ENCODE results near the gene PLCH1.

Gene PLCH1

DNA sequence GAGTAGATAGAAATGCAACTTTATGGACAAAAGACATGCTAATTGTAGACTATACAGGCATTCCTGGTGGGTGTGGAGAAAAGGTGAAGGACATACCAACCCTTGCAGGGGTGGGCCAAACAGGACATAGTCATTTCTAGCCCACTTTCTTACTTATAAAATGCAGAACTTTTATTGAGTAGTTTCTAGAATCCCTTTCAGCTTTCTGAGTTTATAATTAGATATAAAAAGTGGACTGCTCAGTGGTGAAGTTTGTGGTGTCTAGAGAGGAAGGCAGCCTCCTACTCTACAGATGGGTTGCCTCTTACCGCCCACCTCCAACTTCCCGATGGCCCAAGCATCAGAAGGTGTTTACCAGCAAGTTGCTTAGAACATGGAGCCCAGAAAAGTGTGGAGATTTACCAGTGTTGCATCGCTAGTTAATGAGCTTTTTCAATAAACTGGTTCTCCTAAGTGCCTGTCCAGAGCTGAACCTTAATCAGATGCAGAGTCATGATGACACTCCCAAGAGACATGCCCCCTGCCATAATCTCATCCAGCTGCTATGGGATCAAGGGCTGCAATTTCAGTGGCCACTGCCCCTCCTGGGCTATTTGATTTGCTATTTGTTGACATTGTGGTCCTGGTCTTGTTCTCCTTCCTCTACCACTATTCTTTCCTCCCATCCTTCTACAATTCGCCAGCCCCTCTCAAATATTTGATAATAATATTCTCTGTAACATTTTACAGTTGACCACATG, 373.9 kb downstream of the PLCH1 start:
- H3K36me3 ChIP-seq (ENCODE audit: insufficient read depth, low read length): no peaks in the 10 kb centered on the region
- peak overlapping the region; percentile 42; the same call in 1 of the 2 replicates for H3K27ac ChIP-seq (ENCODE audit: low read depth, low read length)
- 92% methylated on average over 4 of the region's 4 CpGs for WGBS
- H3K9me3 ChIP-seq (ENCODE audit: insufficient read depth, low read depth, low read length): no peaks in the 10 kb centered on the region
- peaks cover 49% of the 10 kb centered on the region for H3K4me1 ChIP-seq (ENCODE audit: insufficient read depth, low read length)
- no peak overlapping the region for H3K4me3 ChIP-seq (ENCODE audit: low read length)
- no peak overlapping the region for H3K9ac ChIP-seq (ENCODE audit: low read depth, low read length)
- H3K27me3 ChIP-seq (ENCODE audit: insufficient read depth, low read length): no peaks in the 10 kb centered on the region

DNA sequence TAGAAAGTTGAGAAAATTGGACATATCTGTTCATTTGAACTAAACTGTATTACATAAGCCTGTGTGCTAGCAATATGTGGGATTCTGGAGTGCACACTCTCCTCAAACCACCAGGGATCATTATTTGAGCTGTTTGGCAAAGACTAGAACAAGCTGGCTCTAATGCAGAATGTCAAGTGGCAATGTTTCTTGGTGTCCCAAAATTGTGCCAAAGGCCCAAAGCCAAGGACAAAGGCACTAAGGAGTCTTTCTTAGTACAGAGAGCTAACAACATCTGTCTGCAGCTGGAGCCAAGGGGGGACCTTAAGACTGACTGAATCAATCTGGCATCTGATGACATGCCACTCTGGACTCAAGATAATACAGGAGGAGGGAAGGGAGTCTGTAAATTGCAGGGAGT, 374.7 kb downstream of the PLCH1 start:
- Histone ChIP-seq H3K36me3 (ENCODE audit: insufficient read depth, low read length) (no peaks in the 10 kb centered on the region), H3K9ac (ENCODE audit: low read depth, low read length) (no peak overlapping the region), H3K4me1 (ENCODE audit: insufficient read depth, low read length) (peaks cover 52% of the 10 kb centered on the region), H3K4me3 (ENCODE audit: low read length) (no peak overlapping the region), H3K27ac (ENCODE audit: low read depth, low read length) (peak overlapping the region; percentile 42), H3K27me3 (ENCODE audit: insufficient read depth, low read length) (no peaks in the 10 kb centered on the region), H3K9me3 (ENCODE audit: insufficient read depth, low read depth, low read length) (peaks cover 6% of the 10 kb centered on the region)

DNA sequence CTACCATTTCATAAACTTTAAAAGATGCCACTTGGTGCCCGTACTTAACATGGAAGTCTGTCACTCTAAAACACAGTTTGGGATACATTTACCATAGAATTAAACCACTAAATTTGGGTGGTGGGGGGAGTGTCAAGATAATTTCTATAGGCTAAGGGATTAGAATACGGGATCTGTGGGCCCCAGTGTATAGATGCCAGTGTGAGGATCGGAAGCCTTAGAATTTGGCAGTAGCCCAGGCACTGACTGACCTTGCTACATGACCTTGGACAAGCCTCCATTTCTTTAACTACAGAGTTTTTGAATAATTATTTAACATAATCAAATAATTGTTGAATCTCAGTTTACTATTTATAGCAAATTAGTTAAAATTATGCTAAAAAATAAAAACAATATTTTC, 375.1 kb downstream of the PLCH1 start:
- peaks cover 56% of the 10 kb centered on the region for H3K4me1 ChIP-seq (ENCODE audit: insufficient read depth, low read length)
- H3K27me3 ChIP-seq (ENCODE audit: insufficient read depth, low read length): no peaks in the 10 kb centered on the region
- peak overlapping the region; percentile 11; the same call in 1 of the 2 replicates for H3K4me3 ChIP-seq (ENCODE audit: low read length)
- H3K9me3 ChIP-seq (ENCODE audit: insufficient read depth, low read depth, low read length): peaks cover 6% of the 10 kb centered on the region
- H3K9ac ChIP-seq (ENCODE audit: low read depth, low read length): no peak overlapping the region
- no peaks in the 10 kb centered on the region for H3K36me3 ChIP-seq (ENCODE audit: insufficient read depth, low read length)
- H3K27ac ChIP-seq (ENCODE audit: low read depth, low read length): peak overlapping the region; percentile 94; the same call in 1 of the 2 replicates
- WGBS: 51% methylated on average over 3 of the region's 3 CpGs

DNA sequence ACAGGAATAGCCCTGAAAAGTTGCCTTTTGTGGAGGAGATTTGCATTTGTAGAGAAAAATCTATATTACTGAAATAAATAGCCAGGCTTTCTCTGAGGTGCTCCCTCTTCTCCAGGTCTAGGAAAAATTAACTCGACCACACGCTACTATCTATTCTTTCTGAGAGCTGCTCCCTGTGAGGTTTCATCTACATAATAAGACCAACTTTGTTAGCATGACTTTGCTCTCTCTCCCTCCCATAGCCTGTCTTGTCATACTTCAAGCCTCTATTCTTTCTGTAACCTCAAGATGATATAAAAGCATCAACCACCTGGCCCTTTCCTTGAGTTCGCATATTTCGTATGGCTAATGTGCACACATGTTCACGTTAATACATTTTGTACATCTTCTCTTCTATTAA, 375.6 kb downstream of the PLCH1 start:
- 26% methylated on average over 5 of the region's 5 CpGs for WGBS
- peaks cover 61% of the 10 kb centered on the region for H3K4me1 ChIP-seq (ENCODE audit: insufficient read depth, low read length)
- H3K36me3 ChIP-seq (ENCODE audit: insufficient read depth, low read length): no peaks in the 10 kb centered on the region
- peak overlapping the region; percentile 11; the same call in 1 of the 2 replicates for H3K4me3 ChIP-seq (ENCODE audit: low read length)
- H3K9me3 ChIP-seq (ENCODE audit: insufficient read depth, low read depth, low read length): peaks cover 6% of the 10 kb centered on the region
- no peaks in the 10 kb centered on the region for H3K27me3 ChIP-seq (ENCODE audit: insufficient read depth, low read length)
- 0 out of 2 replicates have a peak overlapping the region, but pooled peaks have one; percentile 27 for H3K9ac ChIP-seq (ENCODE audit: low read depth, low read length)
- H3K27ac ChIP-seq (ENCODE audit: low read depth, low read length): peak overlapping the region; percentile 94; the same call in 1 of the 2 replicates

DNA sequence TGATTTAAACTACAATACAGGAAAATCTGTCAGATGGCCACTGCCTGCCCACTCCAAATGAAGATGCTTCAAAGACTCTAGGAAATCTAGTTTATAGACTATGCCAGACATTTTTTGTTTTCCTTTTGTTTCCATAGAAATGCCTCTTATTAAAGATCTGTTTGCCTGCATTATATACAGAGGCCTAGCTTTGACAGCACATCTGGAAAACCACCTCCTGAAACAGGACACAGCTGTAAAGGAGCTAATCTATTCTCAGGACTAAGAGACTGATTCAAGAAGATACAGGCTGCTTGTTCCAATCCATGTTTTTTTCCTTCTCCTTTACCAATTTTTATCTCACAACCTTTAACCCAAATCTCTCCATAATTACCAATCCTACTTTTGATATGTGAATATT, 376.1 kb downstream of the PLCH1 start:
- Histone ChIP-seq H3K9ac (ENCODE audit: low read depth, low read length) (0 out of 2 replicates have a peak overlapping the region, but pooled peaks have one; percentile 27), H3K4me1 (ENCODE audit: insufficient read depth, low read length) (peaks cover 66% of the 10 kb centered on the region), H3K27ac (ENCODE audit: low read depth, low read length) (peak overlapping the region; percentile 94), H3K36me3 (ENCODE audit: insufficient read depth, low read length) (no peaks in the 10 kb centered on the region), H3K4me3 (ENCODE audit: low read length) (no peak overlapping the region), H3K9me3 (ENCODE audit: insufficient read depth, low read depth, low read length) (peaks cover 6% of the 10 kb centered on the region), H3K27me3 (ENCODE audit: insufficient read depth, low read length) (no peaks in the 10 kb centered on the region)

DNA sequence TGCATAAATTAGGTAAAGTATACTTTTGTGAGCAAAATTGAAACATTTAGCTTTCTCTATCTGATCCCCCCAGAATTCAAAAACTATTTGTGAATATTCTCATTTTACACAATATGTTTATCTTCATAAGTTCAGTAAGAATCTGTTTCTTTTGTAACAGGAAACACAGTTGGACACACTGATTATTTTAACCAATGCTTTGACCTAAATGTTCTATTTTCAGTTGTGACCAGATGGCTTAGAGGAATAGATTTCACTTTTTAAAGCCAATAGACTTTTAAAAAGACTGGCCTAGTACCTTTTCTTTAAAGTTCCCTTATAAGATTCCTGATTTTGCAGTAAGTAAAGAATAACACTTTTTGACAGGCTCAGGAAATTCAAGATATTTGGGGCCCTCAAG, 377.4 kb downstream of the PLCH1 start:
- Histone ChIP-seq H3K4me1 (ENCODE audit: insufficient read depth, low read length) (peaks cover 68% of the 10 kb centered on the region), H3K36me3 (ENCODE audit: insufficient read depth, low read length) (no peaks in the 10 kb centered on the region), H3K4me3 (ENCODE audit: low read length) (no peak overlapping the region), H3K27me3 (ENCODE audit: insufficient read depth, low read length) (no peaks in the 10 kb centered on the region), H3K9ac (ENCODE audit: low read depth, low read length) (no peak overlapping the region; the same call in 1 of the 2 replicates), H3K27ac (ENCODE audit: low read depth, low read length) (peak overlapping the region; percentile 94; the same call in 1 of the 2 replicates), H3K9me3 (ENCODE audit: insufficient read depth, low read depth, low read length) (peaks cover 6% of the 10 kb centered on the region)

DNA sequence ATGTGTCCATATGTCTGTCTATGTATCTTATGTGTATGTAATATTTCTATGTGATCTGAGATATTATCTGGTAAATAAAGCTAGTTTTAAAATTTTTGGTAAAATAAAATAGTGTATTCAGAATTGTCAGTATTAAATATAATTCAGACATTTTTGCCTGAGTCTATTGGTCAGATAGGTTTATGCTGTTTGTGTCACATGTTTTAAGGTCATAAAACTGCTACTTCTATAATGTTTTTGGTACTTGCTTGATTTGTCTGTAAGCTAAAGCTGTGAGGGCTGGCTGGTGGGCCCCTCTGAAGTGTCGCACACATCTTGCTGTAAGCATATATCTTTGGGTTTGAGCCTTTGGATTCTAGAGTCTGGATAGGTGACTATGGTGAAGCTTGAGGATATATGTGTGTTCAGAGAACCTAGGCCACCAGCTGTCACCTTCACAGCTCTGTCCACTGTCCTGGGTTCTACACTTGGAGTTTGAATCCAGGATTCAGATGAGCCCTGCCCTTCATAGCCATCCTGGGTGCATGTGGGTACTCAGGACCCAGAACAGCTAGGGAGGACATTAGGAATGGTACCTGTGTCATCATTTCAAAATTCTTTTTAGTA, 379.6 kb downstream of the PLCH1 start:
- 90% methylated on average over 1 of the region's 1 CpG for WGBS
- Histone ChIP-seq H3K9ac (ENCODE audit: low read depth, low read length) (no peak overlapping the region), H3K4me1 (ENCODE audit: insufficient read depth, low read length) (peaks cover 83% of the 10 kb centered on the region), H3K9me3 (ENCODE audit: insufficient read depth, low read depth, low read length) (peaks cover 6% of the 10 kb centered on the region), H3K27ac (ENCODE audit: low read depth, low read length) (no peak overlapping the region; the same call in 1 of the 2 replicates), H3K4me3 (ENCODE audit: low read length) (no peak overlapping the region), H3K36me3 (ENCODE audit: insufficient read depth, low read length) (no peaks in the 10 kb centered on the region), H3K27me3 (ENCODE audit: insufficient read depth, low read length) (peaks cover 13% of the 10 kb centered on the region)

DNA sequence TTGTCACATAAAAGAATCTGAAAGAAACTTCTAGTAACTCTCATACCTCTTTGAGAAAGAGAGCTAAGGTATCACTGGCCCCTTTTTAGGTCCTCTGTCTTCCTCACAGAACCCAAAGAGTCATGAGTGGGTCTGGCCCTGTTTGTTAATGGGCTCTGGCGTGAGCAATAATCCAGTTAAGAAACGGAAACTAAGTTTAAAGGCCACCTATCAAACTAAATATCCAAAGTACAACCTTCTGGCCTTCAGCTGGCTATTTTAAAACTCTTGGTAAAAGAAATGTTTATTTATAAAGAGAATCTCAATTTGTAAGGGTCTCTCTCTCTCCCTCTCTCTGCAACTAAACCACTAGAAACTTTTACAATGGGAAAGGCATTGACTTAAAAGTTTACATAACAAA, 380.4 kb downstream of the PLCH1 start:
- Histone ChIP-seq H3K27me3 (ENCODE audit: insufficient read depth, low read length) (peaks cover 14% of the 10 kb centered on the region), H3K27ac (ENCODE audit: low read depth, low read length) (peak overlapping the region; percentile 94), H3K36me3 (ENCODE audit: insufficient read depth, low read length) (no peaks in the 10 kb centered on the region), H3K4me1 (ENCODE audit: insufficient read depth, low read length) (peaks cover 79% of the 10 kb centered on the region), H3K4me3 (ENCODE audit: low read length) (no peak overlapping the region), H3K9ac (ENCODE audit: low read depth, low read length) (no peak overlapping the region; the same call in 1 of the 2 replicates), H3K9me3 (ENCODE audit: insufficient read depth, low read depth, low read length) (peaks cover 6% of the 10 kb centered on the region)
- WGBS: 97% methylated on average over 2 of the region's 2 CpGs

DNA sequence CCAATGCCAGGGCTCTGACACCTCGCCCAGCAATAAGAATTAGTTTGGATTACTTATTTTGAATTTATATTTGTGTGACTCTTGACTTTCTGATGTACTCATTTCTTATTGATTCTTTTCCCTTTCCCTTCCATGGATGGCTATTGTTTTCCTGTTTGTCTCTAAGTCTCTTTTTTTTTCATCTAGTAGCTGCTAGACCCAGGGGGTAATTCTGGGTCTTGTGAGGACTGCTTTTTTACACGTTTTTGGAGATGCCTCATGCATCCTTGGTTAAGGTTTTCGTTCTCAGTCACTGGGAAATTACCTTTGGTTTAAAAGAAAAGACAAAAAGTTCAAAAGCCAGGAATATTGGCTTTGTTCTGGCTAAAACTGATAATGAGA, 381.2 kb downstream of the PLCH1 start:
- Histone ChIP-seq H3K27ac (ENCODE audit: low read depth, low read length) (peak overlapping the region; percentile 94), H3K4me1 (ENCODE audit: insufficient read depth, low read length) (peaks cover 71% of the 10 kb centered on the region), H3K36me3 (ENCODE audit: insufficient read depth, low read length) (no peaks in the 10 kb centered on the region), H3K27me3 (ENCODE audit: insufficient read depth, low read length) (peaks cover 21% of the 10 kb centered on the region), H3K9me3 (ENCODE audit: insufficient read depth, low read depth, low read length) (peaks cover 6% of the 10 kb centered on the region), H3K4me3 (ENCODE audit: low read length) (peak overlapping the region; percentile 3; the same call in 1 of the 2 replicates), H3K9ac (ENCODE audit: low read depth, low read length) (peak overlapping the region; percentile 30; the same call in 1 of the 2 replicates)
- WGBS: 3% methylated on average over 2 of the region's 3 CpGs

DNA sequence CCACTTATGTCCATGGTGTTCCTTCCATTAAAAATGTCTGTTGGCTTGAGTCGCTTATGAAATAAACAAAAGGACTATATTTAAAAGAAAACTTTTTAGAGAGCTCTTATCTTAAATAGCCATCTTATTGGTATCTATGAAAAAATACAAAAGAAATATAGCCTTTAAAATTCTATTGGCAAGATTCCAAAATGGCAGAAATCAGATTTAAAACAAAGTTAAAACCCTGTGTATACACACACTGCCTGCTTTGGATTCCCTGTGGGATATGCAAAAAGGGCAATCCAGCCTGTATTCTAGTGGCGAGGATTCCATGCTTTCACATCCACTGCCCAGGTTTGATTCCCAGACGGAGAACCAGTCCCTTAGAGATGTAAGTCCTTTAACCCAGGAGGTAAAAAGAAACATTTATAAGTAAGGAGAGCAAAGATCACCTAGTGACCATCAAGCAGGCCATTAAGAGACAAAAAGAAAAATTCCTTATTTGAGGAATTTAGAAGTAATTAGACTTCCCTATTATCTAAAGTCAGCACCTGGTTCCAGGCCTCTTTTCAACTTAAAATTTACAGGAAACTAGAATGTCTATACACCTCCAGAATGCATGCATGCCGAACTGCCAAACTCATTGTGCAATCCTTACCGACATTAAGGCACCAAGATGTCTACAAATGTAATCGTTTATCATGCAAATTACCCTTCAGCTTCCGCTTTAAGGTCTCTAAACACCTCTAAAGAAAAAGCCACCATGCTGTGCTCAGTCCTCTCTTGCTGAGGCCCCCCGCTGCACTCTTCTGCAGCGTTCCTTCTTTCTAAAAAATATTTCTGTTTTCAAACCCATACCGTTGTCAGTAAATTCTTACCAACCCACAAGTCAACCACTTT, 381.8 kb downstream of the PLCH1 start:
- Histone ChIP-seq H3K4me3 (ENCODE audit: low read length) (peak overlapping the region; percentile 3; the same call in 1 of the 2 replicates), H3K9ac (ENCODE audit: low read depth, low read length) (peak overlapping the region; percentile 30; the same call in 1 of the 2 replicates), H3K27ac (ENCODE audit: low read depth, low read length) (peak overlapping the region; percentile 94), H3K27me3 (ENCODE audit: insufficient read depth, low read length) (peaks cover 21% of the 10 kb centered on the region), H3K4me1 (ENCODE audit: insufficient read depth, low read length) (peaks cover 66% of the 10 kb centered on the region), H3K36me3 (ENCODE audit: insufficient read depth, low read length) (no peaks in the 10 kb centered on the region), H3K9me3 (ENCODE audit: insufficient read depth, low read depth, low read length) (peaks cover 6% of the 10 kb centered on the region)
- 4% methylated on average over 9 of the region's 10 CpGs for WGBS

DNA sequence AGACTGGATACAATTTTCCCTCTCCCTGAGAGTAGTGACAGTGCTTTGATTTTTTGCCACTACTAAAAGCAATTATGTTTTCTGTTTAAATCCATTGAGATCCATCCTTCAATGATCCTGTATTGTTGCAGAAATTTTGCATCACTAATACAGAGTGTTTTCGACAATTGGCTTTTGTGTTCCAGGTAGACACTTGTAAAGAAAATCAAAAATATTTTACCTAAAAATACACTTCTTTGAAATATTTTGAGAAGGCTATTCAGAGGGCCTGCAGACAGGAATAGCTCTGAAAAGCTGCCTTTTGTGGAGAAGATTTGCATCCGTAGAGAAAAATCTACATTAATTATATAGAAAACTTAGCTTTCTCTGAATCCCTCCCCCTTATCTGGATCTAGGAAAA, 384.6 kb downstream of the PLCH1 start:
- Histone ChIP-seq H3K36me3 (ENCODE audit: insufficient read depth, low read length) (no peaks in the 10 kb centered on the region), H3K9ac (ENCODE audit: low read depth, low read length) (no peak overlapping the region), H3K4me3 (ENCODE audit: low read length) (no peak overlapping the region), H3K27me3 (ENCODE audit: insufficient read depth, low read length) (peaks cover 21% of the 10 kb centered on the region), H3K9me3 (ENCODE audit: insufficient read depth, low read depth, low read length) (peaks cover 1% of the 10 kb centered on the region; the same call in 1 of the 2 replicates), H3K4me1 (ENCODE audit: insufficient read depth, low read length) (peaks cover 61% of the 10 kb centered on the region), H3K27ac (ENCODE audit: low read depth, low read length) (no peak overlapping the region)
- 60% methylated on average over 2 of the region's 2 CpGs for WGBS
